Suprapubic skin (tissue), 3 donors: ENCODE measurements around the gene MYL11.

Experiments
- CTCF ChIP-seq, 2 donors: fragments of 200-600 bp in 1 of 2; fragments of 450-650 bp in 1 of 2; sonication (generic) in 1 of 2; IDR thresholded peaks; one replicate each; pipeline ENCODE4 v1.5.1; 2016 to 2019; ENCODE audit warnings: antibody characterized with exemption in 2 of 2, mild to moderate bottlenecking in 1 of 2, moderate library complexity in 1 of 2
- EP300 ChIP-seq: sonication (generic); formaldehyde crosslinking; IDR thresholded peaks from one replicate; pipeline ENCODE4 v1.6.1; 2017; ENCODE audit warnings: antibody characterized with exemption

- no peak for TF ChIP-seq CTCF (IDR thresholded peaks at IDR 0.05)
- TF ChIP-seq EP300, result no peak
These were observed 20.1 kb downstream of the MYL11 start for GRCh38 chr16:30394592-30395154.
